Trophoblast cell (in vitro differentiated cells and primary cell): ENCODE measurements around the gene TRIP13.

Experiments used
- DNase-seq, 2 donors: peaks; one replicate each; pipeline ENCODE4 v3.0.0-alpha.2; 2016
- H2AFZ ChIP-seq: 2 replicates; pipeline ENCODE4 v1.6.1; 2013; ENCODE audit warnings: low read length, moderate library complexity, mild to moderate bottlenecking; ENCODE audit not compliant: insufficient read depth, poor library complexity
- H2AK5ac ChIP-seq: 2 replicates; pipeline ENCODE4 v1.6.1; 2013; ENCODE audit warnings: mild to moderate bottlenecking, low read length
- H2BK120ac ChIP-seq: 2 replicates; pipeline ENCODE4 v1.6.1; 2013; ENCODE audit warnings: low read length, mild to moderate bottlenecking, moderate library complexity; ENCODE audit not compliant: insufficient read depth, poor library complexity
- H2BK12ac ChIP-seq: 2 replicates; pipeline ENCODE4 v1.6.1; 2013; ENCODE audit warnings: mild to moderate bottlenecking, low read length, moderate library complexity
- H2BK5ac ChIP-seq: 2 replicates; pipeline ENCODE4 v1.6.1; 2013; ENCODE audit warnings: low read length, low read depth, moderate library complexity, mild to moderate bottlenecking; ENCODE audit not compliant: poor library complexity
- H3K14ac ChIP-seq: 2 replicates; pipeline ENCODE4 v1.6.1; 2013; ENCODE audit warnings: mild to moderate bottlenecking, low read length
- H3K18ac ChIP-seq: 2 replicates; pipeline ENCODE4 v1.6.1; 2013; ENCODE audit warnings: mild to moderate bottlenecking, low read length
- H3K23ac ChIP-seq: 2 replicates; pipeline ENCODE4 v1.6.1; 2013; ENCODE audit warnings: low read length
- H3K27ac ChIP-seq: 2 replicates; pipeline ENCODE4 v1.5.1; 2013; ENCODE audit warnings: low read depth, mild to moderate bottlenecking, inconsistent platforms, low read length, moderate library complexity
- H3K27me3 ChIP-seq: 2 replicates; pipeline ENCODE4 v1.6.1; 2013; ENCODE audit warnings: inconsistent platforms, mild to moderate bottlenecking, low read length, moderate library complexity; ENCODE audit not compliant: insufficient read depth
- H3K36me3 ChIP-seq, 2 experiments: 1 replicate in 1 of 2; 2 replicates in 1 of 2; pipeline ENCODE4 v1.6.1; 2013; ENCODE audit warnings: low read length in 2 of 2, mild to moderate bottlenecking in 2 of 2, moderate library complexity in 1 of 2; ENCODE audit not compliant: insufficient read depth in 2 of 2, control insufficient read depth in 1 of 2
- H3K4ac ChIP-seq: 2 replicates; pipeline ENCODE4 v1.6.1; 2013; ENCODE audit warnings: low read depth, mild to moderate bottlenecking, low read length, moderate library complexity
- H3K4me1 ChIP-seq, 2 experiments: 1 replicate in 1 of 2; 2 replicates in 1 of 2; pipeline ENCODE4 v1.6.1; 2013; ENCODE audit warnings: low read length in 2 of 2, mild to moderate bottlenecking in 2 of 2, moderate library complexity in 1 of 2; ENCODE audit not compliant: insufficient read depth in 2 of 2, control insufficient read depth in 1 of 2
- H3K4me2 ChIP-seq: 2 replicates; pipeline ENCODE4 v1.6.1; 2013; ENCODE audit warnings: inconsistent platforms, mild to moderate bottlenecking, low read length, moderate library complexity
- H3K4me3 ChIP-seq: 2 replicates; pipeline ENCODE4 v1.5.1; 2013; ENCODE audit warnings: mild to moderate bottlenecking, low read depth, low read length, inconsistent platforms
- H3K79me1 ChIP-seq: one replicate; pipeline ENCODE4 v1.6.1; 2013; ENCODE audit warnings: low read length
- H3K79me2 ChIP-seq: 2 replicates; pipeline ENCODE4 v1.6.1; 2013; ENCODE audit warnings: low read length, mild to moderate bottlenecking; ENCODE audit not compliant: control insufficient read depth, insufficient read depth, poor library complexity
- H3K9ac ChIP-seq: 2 replicates; pipeline ENCODE4 v1.6.1; 2013; ENCODE audit warnings: mild to moderate bottlenecking, low read length
- H3K9me3 ChIP-seq: 2 replicates; pipeline ENCODE4 v1.6.1; 2013; ENCODE audit warnings: low read depth, mild to moderate bottlenecking, control low read depth, inconsistent platforms, low read length; ENCODE audit not compliant: insufficient read depth
- H4K12ac ChIP-seq: 2 replicates; pipeline ENCODE4 v1.6.1; 2013; ENCODE audit warnings: low read depth, mild to moderate bottlenecking, low read length, moderate library complexity
- H4K8ac ChIP-seq: 2 replicates; pipeline ENCODE4 v1.6.1; 2013; ENCODE audit warnings: low read depth, mild to moderate bottlenecking, low read length, moderate library complexity
- H4K91ac ChIP-seq: one replicate; pipeline ENCODE4 v1.6.1; 2013; ENCODE audit warnings: low read depth, mild to moderate bottlenecking, low read length, moderate library complexity
- WGBS: extraction: QIAGEN DNeasy Blood & Tissue Kit; methylation state at CpG from one replicate; pipeline ENCODE4 v1.1.7; 2013; ENCODE audit warnings: missing lambda C conversion rate; ENCODE audit not compliant: insufficient read length, insufficient coverage; ENCODE audit errors: extremely low coverage; 5-methylcytosine and 5-hydroxymethylcytosine counted together

The TRIP13 gene

GRCh38 chr5:943201-943917 is 50.7 kb downstream of the TRIP13 start:
- peaks cover 0 to 10% of the 10 kb centered on the region in 2 experiments for H3K4me1 ChIP-seq
- no peak for DNase-seq
- H3K9ac ChIP-seq = no peak overlapping the region
- no peak overlapping the region for H3K14ac ChIP-seq
- no peak overlapping the region for H3K23ac ChIP-seq
- H2BK120ac ChIP-seq = no peak overlapping the region
- H2AFZ ChIP-seq = no peak overlapping the region
- H3K4me3 ChIP-seq = no peak overlapping the region
- no CpG with 5 or more reads among the region's 11 CpGs for WGBS
- no peak overlapping the region for H4K8ac ChIP-seq
- H3K27me3 ChIP-seq = no peaks in the 10 kb centered on the region
- H3K4me2 ChIP-seq = no peak overlapping the region
- peaks cover 3% of the 10 kb centered on the region for H3K9me3 ChIP-seq
- H3K79me2 ChIP-seq = no peaks in the 10 kb centered on the region
- H2BK12ac ChIP-seq = no peak overlapping the region
- no peak overlapping the region for H3K4ac ChIP-seq
- no peak overlapping the region for H2AK5ac ChIP-seq
- no peak overlapping the region for H4K91ac ChIP-seq
- no peak overlapping the region for H3K18ac ChIP-seq
- H4K12ac ChIP-seq = no peak overlapping the region
- no peaks in the 10 kb centered on the region for H3K79me1 ChIP-seq
- H3K27ac ChIP-seq = no peak overlapping the region
- no peak overlapping the region for H2BK5ac ChIP-seq
- no peaks in the 10 kb centered on the region for H3K36me3 ChIP-seq

- no peaks in the 10 kb centered on the region for H3K36me3 ChIP-seq
- no peak overlapping the region for H2BK12ac ChIP-seq
- H3K4me3 ChIP-seq = no peak overlapping the region
- no peaks in the 10 kb centered on the region for H3K79me1 ChIP-seq
- no peak overlapping the region for H2AFZ ChIP-seq
- no peaks in the 10 kb centered on the region for H3K79me2 ChIP-seq
- H4K91ac ChIP-seq = no peak overlapping the region
- no peak overlapping the region for H3K4ac ChIP-seq
- no peak overlapping the region for H3K27ac ChIP-seq
- DNase-seq = no peak
- H2BK120ac ChIP-seq = no peak overlapping the region
- H4K8ac ChIP-seq = no peak overlapping the region
- no peak overlapping the region for H3K23ac ChIP-seq
- H3K9me3 ChIP-seq = peaks cover 3% of the 10 kb centered on the region
- WGBS = no CpG with 5 or more reads among the region's 7 CpGs
- H3K14ac ChIP-seq = no peak overlapping the region
- peaks cover 0 to 10% of the 10 kb centered on the region in 2 experiments for H3K4me1 ChIP-seq
- H2AK5ac ChIP-seq = no peak overlapping the region
- H3K27me3 ChIP-seq = no peaks in the 10 kb centered on the region
- H3K18ac ChIP-seq = no peak overlapping the region
- H3K9ac ChIP-seq = no peak overlapping the region
- H4K12ac ChIP-seq = no peak overlapping the region
- no peak overlapping the region for H3K4me2 ChIP-seq
- H2BK5ac ChIP-seq = no peak overlapping the region
These were observed 51.4 kb downstream of the TRIP13 start for GRCh38 chr5:943918-944620.

GRCh38 chr5:944621-944927 is 51.9 kb downstream of the TRIP13 start:
- H3K27me3 ChIP-seq = no peaks in the 10 kb centered on the region
- DNase-seq = no peak
- peaks cover 3% of the 10 kb centered on the region for H3K9me3 ChIP-seq
- H2AK5ac ChIP-seq = no peak overlapping the region
- peaks cover 0 to 10% of the 10 kb centered on the region in 2 experiments for H3K4me1 ChIP-seq
- no peaks in the 10 kb centered on the region for H3K79me1 ChIP-seq
- H3K4me2 ChIP-seq = no peak overlapping the region
- no peak overlapping the region for H4K91ac ChIP-seq
- no peaks in the 10 kb centered on the region for H3K79me2 ChIP-seq
- H3K36me3 ChIP-seq = no peaks in the 10 kb centered on the region
- no peak overlapping the region for H3K23ac ChIP-seq
- H3K14ac ChIP-seq = no peak overlapping the region
- H2BK12ac ChIP-seq = no peak overlapping the region
- no peak overlapping the region for H3K18ac ChIP-seq
- no CpG with 5 or more reads among the region's 6 CpGs for WGBS
- no peak overlapping the region for H4K12ac ChIP-seq
- no peak overlapping the region for H2AFZ ChIP-seq
- H4K8ac ChIP-seq = no peak overlapping the region
- H3K4ac ChIP-seq = no peak overlapping the region
- H3K27ac ChIP-seq = no peak overlapping the region
- H2BK120ac ChIP-seq = no peak overlapping the region
- H2BK5ac ChIP-seq = no peak overlapping the region
- H3K9ac ChIP-seq = no peak overlapping the region
- H3K4me3 ChIP-seq = no peak overlapping the region

GRCh38 chr5:944992-945685 is 52.5 kb downstream of the TRIP13 start:
- no peak overlapping the region for H3K9ac ChIP-seq
- DNase-seq = no peak
- H3K27ac ChIP-seq = no peak overlapping the region
- H3K36me3 ChIP-seq = no peaks in the 10 kb centered on the region
- peaks cover 3% of the 10 kb centered on the region for H3K9me3 ChIP-seq
- H4K91ac ChIP-seq = no peak overlapping the region
- H4K8ac ChIP-seq = no peak overlapping the region
- no peak overlapping the region for H2AK5ac ChIP-seq
- no peak overlapping the region for H3K23ac ChIP-seq
- H3K4me1 ChIP-seq = peaks cover 0 to 10% of the 10 kb centered on the region in 2 experiments
- no peak overlapping the region for H2BK120ac ChIP-seq
- WGBS = no CpG with 5 or more reads among the region's 12 CpGs
- H2BK12ac ChIP-seq = no peak overlapping the region
- no peak overlapping the region for H4K12ac ChIP-seq
- no peaks in the 10 kb centered on the region for H3K79me1 ChIP-seq
- H3K27me3 ChIP-seq = no peaks in the 10 kb centered on the region
- no peak overlapping the region for H2AFZ ChIP-seq
- no peaks in the 10 kb centered on the region for H3K79me2 ChIP-seq
- no peak overlapping the region for H3K4me2 ChIP-seq
- no peak overlapping the region for H2BK5ac ChIP-seq
- no peak overlapping the region for H3K14ac ChIP-seq
- no peak overlapping the region for H3K4ac ChIP-seq
- no peak overlapping the region for H3K4me3 ChIP-seq
- H3K18ac ChIP-seq = no peak overlapping the region
